Measurements from ENCODE around the gene NAB1. TPM values are rescaled to one million over a fixed set of nuclear protein-coding genes. Genes with fewer than 3 reads are reported as not detected.

NAB1 gene
- total RNA-seq, 1 donor from 2014 or later, result 30.7 TPM

DNA sequence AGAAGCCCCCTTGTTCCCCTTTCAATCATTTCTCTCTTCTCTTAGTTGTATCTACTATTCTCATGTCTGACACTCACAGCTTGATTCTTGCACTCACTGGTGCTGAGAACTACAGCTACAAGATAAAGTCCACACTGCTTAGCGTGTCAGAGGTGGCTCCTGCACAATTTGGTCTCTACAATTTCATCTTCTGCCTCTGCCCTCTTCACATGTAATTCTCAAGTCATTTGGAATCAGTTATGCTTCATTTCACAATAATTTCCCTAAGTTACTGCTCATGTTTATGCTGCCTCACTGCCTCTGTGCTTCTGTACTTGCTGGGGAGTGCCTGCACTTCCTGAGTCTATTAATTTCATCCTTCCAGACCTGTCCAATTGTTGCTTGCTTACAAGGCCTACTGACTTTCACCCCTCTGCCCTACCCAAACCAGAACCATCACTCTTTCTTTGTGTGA is 11.6 kb upstream of the NAB1 start:
- intact Hi-C loops (cut with micrococcal nuclease), result no loop called here

DNA sequence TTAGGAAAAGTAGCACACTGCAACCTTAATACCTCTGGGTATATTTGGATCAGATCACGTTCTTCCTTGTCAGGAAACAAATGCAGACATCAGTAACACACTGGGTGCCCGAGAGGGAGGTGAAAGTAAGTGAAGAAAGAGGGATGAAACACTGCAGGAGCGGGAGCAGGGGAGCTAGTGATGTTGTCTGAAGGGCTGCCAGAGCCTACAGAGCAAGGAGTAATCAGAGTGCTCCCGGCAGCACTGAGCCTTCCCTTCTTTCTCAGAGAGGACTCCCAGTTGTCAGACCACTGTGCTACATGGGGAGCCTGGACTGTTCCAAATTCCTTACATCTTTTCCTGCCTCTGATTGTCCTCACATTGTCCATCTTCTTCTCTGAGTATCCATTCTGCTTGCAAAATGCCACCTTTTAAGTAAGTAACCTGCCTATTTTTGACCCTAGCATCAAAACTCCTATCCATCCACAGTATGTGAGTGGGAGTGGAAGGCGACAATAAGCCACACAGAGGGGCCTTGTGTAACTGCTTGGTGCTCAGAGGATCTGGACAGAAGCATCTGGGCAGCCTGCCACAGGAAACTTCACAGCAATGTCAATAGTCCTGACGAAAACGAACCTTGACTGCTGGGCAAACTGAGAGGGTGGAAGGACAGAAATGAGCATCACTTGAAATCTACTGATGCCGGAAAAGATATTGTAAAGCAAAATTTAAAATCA is 10.8 kb upstream of the NAB1 start:
- intact Hi-C loops (cut with micrococcal nuclease), result no loop called here

DNA sequence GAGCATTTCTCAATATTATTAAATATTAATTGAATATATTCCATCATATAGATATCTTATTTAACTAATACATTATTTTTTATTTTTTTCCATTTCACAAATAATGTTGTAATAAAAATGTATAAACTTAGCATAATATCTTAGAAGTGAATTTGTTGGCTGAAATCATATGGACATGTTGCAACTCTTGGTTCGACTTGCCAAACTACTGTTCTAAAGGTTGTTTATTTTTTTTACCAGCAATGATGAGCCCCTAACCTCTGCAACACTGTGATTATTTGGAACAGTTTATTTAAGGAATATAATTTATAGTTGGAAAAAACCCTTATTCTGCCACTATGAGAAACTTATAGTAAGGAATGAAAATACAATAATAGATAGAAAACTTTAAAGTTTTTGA is 8.8 kb upstream of the NAB1 start:
- intact Hi-C loops (cut with micrococcal nuclease), result no loop called here

DNA sequence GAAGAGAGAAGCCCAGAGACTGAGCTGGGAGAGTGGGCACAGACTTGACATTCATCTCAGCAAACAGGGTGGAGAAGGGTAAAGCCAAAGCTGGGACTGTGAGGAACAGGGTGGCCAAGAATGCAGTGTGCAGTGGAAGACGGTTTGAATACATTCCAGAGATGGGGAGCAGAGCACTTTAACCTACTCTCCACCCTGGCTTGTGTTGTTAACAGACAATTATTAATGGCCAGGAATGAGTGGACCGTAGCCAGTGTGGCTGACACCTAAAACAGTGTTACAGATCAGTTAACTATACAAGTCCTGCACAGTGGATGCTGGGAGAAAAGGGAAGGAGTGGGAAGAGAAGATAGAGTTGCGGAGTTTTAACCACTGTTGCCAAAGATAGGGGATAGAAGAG is 7.4 kb upstream of the NAB1 start:
- intact Hi-C loops (cut with micrococcal nuclease), result no loop called here

DNA sequence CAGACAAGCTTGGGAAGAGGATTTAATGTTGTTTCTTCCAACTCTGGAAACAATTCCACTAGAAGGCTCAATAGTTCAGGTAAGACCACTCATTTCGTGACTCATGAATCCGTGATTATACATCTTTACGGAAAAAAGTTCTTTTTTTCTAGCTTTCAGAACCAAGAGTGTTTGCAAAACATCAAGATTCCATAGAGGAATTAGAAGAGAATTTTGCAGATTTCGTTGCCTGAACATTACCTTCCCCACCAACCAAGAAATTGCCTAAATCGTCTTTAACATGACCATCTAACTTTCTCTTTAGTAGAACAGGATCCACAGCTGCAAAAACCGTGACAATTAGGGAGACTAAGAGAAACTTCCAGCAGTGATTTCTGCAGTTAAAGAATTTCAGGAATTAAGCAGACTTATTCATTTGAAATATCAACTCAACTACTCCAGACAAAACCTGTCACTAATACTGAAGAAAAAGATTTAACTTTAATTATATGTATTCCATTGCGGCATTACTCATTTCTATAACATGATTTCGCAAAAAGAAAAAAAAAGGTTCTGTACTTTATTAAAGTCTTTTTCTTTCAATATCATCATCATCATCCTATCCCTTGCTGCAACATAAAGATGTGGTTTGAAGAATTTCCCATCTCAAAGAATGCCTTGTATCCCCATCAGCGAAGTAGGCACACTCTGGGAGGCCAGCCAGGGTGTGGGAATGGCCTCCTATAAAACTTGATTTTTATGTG is 1.9 kb upstream of the NAB1 start:
- intact Hi-C loops (cut with micrococcal nuclease), result no loop called here

DNA sequence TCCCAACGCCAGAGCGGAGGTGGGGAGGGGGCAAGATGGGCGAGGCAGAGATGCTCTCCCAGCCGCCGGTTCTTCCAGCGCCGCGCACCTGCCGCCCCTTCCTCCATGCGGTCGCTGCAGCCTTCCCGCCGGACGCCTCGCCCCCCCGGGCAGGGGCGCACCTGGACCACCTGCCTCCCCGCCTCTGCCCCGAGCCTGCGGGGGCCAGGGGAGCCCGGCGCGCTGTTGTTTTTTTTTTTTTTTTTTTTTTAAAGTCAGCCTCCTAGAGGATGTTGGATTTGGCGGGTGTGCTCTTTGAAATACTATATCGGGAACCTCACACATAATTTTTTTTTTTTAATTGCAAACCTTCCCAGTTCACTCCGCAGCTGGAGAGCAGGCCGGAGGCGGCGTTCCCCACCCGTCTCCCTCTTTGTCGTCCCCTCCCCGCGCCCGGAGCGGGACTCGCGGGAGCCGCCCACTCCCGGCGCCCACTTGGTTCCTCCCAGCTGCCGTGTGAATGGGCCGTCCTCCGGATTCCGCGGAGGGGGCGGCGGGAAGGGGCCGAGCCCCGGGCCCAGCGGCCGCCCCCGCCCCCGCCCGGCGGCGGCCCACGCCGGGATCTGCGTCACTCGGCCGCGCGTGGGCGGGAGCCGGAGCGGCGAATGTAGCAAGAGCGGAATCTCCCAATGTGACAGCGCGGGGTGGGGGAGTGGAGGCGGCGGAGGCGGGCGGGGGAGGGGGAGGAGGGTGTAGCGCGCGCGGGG is 421 bp upstream of the NAB1 start:
- intact Hi-C loops (cut with micrococcal nuclease), result loop anchor here (1.0 to 2.0 kb wide), 10 partner anchors 9 to 1030 kb away; partner anchors contain the start of genes ASNSD1, HIBCH, NABP1 and NEMP2

DNA sequence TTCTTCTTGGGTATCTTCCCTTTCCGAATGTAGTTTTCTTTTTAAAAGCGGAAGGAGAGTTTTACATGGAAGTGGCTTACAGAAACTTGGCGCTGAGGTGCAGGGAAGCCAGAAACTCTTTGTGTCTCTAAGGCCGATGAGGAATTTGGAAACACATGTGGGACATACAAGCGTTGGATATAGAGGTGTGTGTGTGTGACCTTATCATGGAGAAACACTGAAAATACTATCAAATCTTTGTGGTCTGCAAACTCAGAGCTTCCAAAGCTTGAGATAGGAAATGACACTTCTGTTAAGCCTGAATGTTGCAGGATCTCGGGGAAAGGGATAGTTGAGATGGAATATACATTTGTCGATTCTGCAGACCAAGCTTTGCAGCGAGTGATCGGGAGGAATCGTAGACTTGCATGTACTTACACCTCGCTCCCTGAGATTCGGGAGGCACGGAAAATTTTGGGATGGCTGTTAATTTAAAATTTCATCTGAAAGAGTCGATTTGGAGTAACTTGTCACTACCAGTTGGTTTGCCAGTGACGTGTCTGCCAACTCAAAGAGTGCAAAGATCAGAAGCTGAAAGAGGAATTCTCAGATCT is 1.0 kb downstream of the NAB1 start:
- intact Hi-C loops (cut with micrococcal nuclease), result loop anchor here (1.0 to 2.0 kb wide), 10 partner anchors 7 to 1029 kb away; partner anchors contain the start of genes ASNSD1, GLS, HIBCH and NABP1

DNA sequence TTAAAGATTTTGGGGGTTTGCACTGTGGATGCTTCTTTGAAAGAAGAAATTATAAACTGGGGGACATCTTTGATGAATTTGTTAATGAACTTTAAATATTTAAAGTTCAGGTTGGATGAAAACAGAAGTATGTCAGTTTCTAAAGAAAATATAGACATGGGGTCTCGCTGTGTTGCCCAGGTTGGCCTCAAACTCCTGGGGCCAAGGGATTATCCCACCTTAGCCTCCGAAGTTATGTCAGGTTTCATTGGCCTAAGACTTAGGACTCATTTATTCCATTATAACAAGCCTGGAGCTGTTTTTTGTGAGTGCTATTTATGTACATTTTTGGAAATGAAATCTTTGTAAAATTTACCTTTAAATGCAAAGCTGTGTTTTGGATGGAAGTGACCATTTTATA is 2.5 kb downstream of the NAB1 start:
- intact Hi-C loops (cut with micrococcal nuclease), result loop anchor here (2.0 kb wide), 2 partner anchors 867 to 889 kb away; partner anchors contain the start of genes ORMDL1, OSGEPL1 and PMS1

DNA sequence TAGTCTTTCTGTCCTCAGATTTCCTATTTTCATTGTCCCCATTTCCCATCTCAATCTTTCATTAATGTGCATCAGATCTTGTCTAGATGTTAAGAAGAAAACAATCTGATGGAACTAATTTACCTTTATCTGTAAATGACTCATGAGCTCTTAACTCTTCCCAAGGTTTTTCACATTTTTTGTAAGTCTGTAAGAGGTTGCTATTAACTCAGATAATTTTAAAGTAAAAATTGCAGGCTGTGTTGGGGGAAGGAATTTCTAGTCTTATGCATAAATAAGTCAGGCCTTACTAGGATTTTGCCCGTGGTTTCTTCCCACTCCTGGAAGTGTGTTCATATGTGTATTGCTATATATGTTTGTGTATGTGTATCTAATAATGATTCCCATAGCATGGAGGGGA is 4.3 kb downstream of the NAB1 start:
- intact Hi-C loops (cut with micrococcal nuclease), result no loop called here

DNA sequence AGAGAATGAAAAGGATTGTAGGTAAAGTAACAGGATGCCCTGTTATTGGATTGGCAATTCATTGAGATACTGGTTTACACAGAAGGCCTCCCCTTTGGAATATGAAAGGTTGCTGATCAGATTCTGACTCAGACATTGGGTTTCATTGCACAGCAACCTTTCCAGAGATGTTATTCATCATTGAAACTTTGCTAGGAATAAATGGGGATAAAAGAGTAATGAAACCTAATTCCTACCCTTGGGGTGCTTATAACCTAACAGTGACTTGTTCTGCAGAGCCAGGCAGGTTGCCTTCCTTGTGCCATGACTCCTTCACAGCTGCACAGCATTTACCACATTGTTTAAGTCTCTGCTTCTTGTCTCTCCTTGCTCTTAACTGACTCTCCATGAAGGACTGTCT is 5.0 kb downstream of the NAB1 start:
- intact Hi-C loops (cut with micrococcal nuclease), result no loop called here

DNA sequence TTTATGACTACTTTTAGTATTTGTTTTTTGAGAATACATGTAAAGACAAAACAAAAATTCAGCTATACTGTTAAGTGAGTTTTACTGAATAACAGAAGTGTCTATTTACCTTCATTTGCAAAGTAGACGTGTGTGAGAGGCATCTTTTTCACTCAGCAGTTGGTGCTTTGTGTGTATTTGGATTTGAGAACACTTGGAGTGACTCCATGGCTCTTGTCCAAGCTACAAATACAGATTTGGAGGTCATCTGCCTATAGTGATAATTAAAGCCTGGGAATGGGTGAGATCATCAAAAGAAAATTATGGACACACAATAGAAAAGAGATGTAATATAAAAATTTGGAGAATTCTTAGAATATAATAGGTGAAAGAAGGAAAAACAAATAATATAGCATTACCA is 6.2 kb downstream of the NAB1 start:
- intact Hi-C loops (cut with micrococcal nuclease), result no loop called here

DNA sequence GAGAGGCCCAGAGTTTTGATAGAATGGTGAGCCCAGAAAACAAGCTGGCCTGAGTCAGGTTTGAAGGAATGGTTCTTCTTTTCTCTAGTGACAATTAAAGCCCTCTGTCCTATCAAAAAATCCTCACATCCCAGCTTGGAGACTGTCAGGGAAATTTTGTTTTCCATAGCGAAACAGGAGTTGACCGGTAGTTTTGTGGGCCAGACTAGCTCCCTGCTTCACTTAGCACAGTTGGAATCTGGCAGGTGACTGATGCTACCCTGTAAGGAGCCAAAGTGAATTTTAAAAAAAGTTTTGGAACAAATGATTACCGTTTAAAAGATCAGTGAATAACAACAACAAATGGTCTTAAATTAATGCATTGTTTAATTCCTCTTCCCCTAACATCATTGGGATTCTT is 6.7 kb downstream of the NAB1 start:
- intact Hi-C loops (cut with micrococcal nuclease), result no loop called here

DNA sequence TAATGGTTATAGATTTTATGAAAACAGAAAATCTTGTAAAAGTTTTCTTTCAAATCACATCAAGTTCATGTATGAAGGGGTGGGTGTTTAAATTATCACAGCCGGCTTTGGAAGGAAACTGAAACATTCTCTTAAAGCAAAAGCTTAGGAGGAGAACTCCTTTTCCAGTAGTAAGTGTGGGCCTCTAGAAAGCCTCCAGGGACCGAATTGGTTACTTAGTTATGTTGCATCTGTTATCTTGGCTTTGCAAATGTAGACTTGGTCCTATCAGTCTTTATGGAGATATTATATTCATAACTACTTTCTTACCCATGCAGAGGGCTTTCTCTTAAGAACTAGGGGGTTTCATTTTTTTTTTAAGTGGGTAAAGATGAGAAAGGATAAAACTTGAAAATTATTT is 7.4 kb downstream of the NAB1 start:
- intact Hi-C loops (cut with micrococcal nuclease), result no loop called here

DNA sequence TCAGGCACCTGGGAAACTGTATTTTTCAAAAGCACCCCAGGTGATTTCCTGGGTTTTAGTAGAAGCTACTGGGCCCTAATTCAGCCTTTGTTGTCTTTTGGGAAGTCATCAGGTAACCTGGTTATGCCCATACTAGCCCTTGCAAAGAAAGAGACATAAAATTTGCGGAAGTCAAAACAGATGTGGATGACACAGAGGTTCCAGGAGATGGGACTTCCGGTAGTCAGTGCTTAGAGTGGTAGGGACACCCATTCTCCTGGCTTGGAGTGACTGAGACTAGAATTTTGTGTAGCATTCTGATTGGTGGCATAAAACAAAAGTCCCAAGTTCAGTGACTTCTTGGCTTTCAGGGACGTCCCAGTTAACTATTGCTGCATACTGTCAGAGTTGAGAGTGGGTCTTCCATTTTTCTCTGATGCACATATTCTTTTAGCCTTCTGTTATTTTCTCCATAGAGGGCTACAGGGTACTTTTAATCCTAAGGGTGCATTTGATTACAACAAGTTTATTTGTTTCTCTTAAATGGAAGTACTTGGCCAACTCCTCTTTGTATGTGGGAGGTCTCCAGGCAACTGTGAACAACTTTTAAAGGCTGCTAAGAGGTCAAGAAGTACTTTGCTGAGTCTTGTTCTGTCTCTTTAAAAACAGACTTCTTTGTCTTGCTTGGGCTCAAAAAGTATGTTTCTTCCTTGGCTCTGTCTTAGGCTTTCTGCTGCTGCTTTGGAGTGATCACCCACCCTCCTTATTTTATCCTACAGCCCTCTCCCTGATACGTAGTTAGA is 8.8 kb downstream of the NAB1 start:
- intact Hi-C loops (cut with micrococcal nuclease), result loop anchor here (1.0 kb wide), 1 partner anchor 8 kb away; the partner anchor contains the start of gene NAB1

DNA sequence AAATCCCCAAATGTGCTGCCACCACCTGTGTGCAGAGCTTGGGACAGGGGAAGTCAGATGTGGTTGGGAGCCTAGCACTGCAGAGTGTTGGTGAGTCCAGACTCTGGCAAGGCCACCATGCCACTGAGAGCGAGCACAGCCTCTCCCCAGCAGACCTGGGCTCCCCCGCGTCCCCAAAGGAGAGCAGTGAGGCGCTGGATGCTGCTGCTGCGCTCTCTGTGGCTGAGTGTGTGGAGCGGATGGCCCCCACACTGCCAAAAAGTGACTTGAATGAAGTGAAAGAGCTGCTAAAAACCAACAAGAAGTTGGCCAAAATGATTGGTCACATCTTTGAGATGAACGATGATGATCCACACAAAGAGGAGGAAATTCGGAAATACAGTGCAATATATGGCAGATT is 10.7 kb downstream of the NAB1 start:
- intact Hi-C loops (cut with micrococcal nuclease), result no loop called here

DNA sequence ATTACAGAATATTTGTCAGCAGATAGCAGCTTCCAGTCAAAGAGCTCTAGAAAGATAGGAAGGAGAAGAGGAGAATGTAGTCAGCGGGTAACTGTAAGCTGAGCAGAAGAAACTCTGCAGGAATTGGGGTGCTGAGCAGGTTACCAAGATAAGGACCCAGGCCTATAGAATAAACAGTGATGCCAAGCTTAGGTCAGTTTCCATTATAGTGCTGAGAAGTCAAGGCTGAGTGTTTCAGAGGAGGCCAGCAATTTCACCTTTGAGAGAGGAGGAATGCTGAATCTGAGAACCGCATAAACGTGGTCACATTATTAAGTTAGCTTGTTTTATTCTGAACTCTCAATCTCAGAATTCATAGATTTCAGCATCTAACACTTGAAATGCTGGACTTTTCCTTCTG is 13.9 kb downstream of the NAB1 start:
- intact Hi-C loops (cut with micrococcal nuclease), result no loop called here

DNA sequence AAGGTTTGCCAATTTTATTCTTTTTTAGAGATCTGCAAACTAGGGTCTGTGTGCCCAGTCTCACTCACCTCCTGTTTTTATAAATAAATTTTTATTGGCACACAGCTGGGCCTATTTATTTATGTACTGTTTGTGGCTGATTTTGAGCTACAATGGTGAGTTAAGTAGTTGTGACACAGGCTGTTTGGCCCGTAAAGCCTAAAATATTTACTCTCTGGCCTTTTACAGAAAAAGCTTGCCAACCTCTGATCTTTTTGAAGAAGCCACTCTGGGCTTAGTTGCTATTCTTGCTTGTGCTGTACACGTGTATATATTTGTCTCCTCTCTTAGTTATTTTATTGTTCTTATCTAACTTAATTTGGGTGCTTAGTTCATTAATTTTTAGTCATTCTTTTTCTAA is 14.5 kb downstream of the NAB1 start:
- intact Hi-C loops (cut with micrococcal nuclease), result no loop called here

DNA sequence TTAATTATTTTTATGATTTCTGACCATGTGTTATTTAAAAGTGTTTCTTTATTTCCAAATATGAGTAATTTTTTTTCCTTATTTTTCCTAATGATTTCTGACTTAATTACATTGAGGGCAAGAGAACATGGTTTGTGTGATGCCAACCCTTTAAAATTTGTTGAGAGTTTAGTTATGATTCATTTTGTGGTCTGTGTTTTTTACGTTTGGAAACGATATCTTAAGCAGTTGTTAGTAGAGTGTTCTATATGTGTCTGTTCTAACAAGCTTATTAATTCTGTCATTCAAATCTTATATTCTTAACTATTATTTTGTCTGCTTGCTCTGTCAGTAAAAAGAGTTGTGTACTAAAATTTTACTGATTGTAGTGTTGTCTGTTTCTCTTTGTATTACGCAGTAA is 15.0 kb downstream of the NAB1 start:
- intact Hi-C loops (cut with micrococcal nuclease), result no loop called here

DNA sequence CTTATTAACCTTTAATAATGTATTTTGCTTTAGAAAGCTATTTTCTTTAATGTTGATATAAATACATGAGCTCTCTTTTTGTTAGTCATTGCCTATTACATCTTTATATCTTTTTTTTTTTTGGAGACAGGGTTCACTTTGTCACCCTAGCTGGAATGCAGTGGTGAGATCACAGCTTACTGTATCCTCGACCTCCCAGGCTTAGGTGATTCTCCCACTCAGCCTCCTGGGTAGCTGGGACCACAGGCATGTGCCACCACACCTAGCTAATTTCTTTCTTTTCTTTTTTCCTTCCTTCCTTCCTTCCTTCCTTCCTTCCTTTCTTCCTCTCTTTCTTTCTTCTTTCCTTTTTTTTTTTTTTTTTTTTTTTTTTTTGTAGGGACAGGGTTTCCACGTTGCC is 15.4 kb downstream of the NAB1 start:
- intact Hi-C loops (cut with micrococcal nuclease), result no loop called here

DNA sequence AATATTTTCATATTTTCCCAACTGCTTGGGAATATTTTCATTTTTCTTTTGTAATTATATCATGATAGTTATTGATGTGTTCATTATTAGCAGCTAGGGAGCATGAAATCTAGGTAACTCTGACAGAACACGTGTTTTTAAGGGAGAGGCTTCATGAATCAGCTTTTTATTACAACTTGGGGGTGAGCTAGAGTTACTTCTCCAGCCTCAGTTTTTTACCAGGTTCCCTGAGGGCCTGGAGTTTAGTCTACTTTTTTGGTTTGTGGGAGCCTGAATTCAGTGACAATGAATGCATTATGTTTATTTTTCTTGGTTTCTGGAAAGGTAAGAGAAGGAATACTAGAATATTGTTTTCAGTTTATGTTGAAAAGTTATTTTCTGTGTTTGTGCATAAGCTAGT is 18.0 kb downstream of the NAB1 start:
- intact Hi-C loops (cut with micrococcal nuclease), result loop anchor here (1.0 kb wide), 1 partner anchor 11 kb away; no protein-coding TSS in a partner anchor

DNA sequence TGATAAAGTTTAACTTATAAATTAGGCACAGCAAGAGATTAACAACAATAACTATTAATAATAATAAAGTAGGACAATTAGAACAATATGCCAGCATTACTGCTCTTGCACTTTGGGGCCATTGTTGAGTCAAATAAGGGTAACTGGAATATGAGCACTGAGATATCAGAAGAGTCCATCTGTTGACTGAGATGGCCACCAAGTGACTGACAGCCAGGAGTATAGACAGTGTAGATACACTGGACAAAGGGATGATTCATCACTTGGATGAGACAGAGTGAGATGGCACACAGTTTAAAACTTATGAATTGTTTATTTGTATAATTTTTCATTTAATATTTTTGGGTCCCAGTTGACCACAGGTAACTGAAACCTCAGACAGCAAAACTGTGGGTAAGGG is 20.0 kb downstream of the NAB1 start:
- intact Hi-C loops (cut with micrococcal nuclease), result no loop called here

Data from T-helper 1 cell treated with Interleukin-12 subunit alpha and Interleukin-12 subunit beta and Interleukin-4 antibody, amounts not matched to agents 30 ng/mL and 1 ng/mL, for 36 hours (primary cell).